ENCODE data around the gene RAB3IL1. TPM values are rescaled to one million over a fixed set of nuclear protein-coding genes. Genes with fewer than 3 reads are reported as not detected.
A peak's percentile ranks its signal among the peaks of the same experiment; 100 is the strongest.

RAB3IL1 gene
- total and polyA plus RNA-seq, 2 of the 13 experiments (the other 11 are each of a cell fraction or from before 2014, with no cell fraction given), result 1.2 to 2.0 TPM

- TF ChIP-seq ZFP36L1 (CRISPR knock-in tag; IDR thresholded peaks at IDR 0.05), result no peak
- TF ChIP-seq HNF4A (CRISPR knock-in tag; IDR thresholded peaks at IDR 0.05), result peak; percentile 94
- TF ChIP-seq PHF21A (CRISPR knock-in tag; IDR thresholded peaks at IDR 0.05), result peak; percentile 97
- peak; percentile 46; the same call in 1 of the 2 replicates for TF ChIP-seq SP4 (CRISPR knock-in tag; IDR thresholded peaks at IDR 0.05)
- peak; percentile 77 for TF ChIP-seq PRDM15 (CRISPR knock-in tag; IDR thresholded peaks at IDR 0.05)
- TF ChIP-seq ZNF570 (CRISPR knock-in tag; IDR thresholded peaks at IDR 0.05; ENCODE audit: borderline replicate concordance), result no peak
- TF ChIP-seq ZNF501 (CRISPR knock-in tag; IDR thresholded peaks at IDR 0.05), result peak; percentile 80
- TF ChIP-seq KDM2A (CRISPR knock-in tag; IDR thresholded peaks at IDR 0.05; ENCODE audit: borderline replicate concordance, low read depth), result peak; percentile 29; the same call in 1 of the 2 replicates
- no peak for TF ChIP-seq ARHGAP35 (CRISPR knock-in tag; IDR thresholded peaks at IDR 0.05; ENCODE audit: borderline replicate concordance)
- TF ChIP-seq MTA1 (CRISPR knock-in tag; IDR thresholded peaks at IDR 0.05; ENCODE audit: borderline replicate concordance), result peak; percentile 71
- no peak for TF ChIP-seq NR2F1 (CRISPR knock-in tag; IDR thresholded peaks at IDR 0.05)
- TF ChIP-seq ZBTB33 (CRISPR knock-in tag; IDR thresholded peaks at IDR 0.05), result 0 out of 2 replicates have a peak, but pooled peaks have one; percentile 23
- TF ChIP-seq TFDP2 (CRISPR knock-in tag; IDR thresholded peaks at IDR 0.05), result peak; percentile 20; the same call in 1 of the 2 replicates
- peak; percentile 28; the same call in 1 of the 2 replicates for TF ChIP-seq ZNF792 (CRISPR knock-in tag; IDR thresholded peaks at IDR 0.05)
- no peak for TF ChIP-seq ZNF768 (CRISPR knock-in tag; IDR thresholded peaks at IDR 0.05)
- no peak for TF ChIP-seq ZBTB39 (CRISPR knock-in tag; IDR thresholded peaks at IDR 0.05)
- TF ChIP-seq CSRNP1 (CRISPR knock-in tag; IDR thresholded peaks at IDR 0.05), result 0 out of 2 replicates have a peak, but pooled peaks have one; percentile 39
Observed at GRCh38 chr11:61923166-61924063, 6.0 kb upstream of the RAB3IL1 start (continued).
